Measurements from ENCODE around the gene MAPK8.

The MAPK8 gene

DNA sequence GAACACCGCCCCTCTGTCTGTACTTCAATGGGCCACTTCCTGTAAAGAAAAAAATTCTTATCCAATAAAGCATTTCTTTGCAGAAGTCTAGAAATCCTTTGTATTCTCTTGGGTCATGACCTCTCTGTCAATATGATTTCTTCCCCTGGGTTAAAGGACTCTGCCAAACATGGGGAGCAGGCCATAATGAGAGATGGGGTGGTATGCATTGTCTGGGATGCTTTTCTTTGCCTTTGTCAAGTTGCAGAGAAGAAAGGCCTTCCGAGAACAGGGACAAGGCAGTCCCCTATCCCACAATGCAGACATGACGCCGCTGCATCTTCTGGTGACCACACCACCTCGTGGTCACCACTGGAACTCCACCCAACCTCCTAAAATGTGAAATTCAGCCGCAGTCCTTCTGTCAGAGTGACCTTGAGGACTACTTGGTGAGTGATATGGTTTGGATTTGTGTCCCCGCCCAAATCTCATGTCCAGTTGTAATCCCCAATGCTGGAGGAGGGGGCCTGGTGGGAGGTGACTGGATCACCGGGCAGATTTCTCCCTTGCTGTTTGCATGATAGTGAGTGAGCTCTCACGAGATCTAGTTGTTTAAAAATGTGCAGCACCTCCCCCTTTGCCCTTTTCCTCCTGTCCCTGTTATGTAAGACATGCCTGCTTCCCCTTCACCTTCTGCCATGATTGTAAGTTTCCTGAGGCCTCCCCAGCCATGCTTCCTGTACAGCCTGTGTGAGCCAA, 16.8 kb upstream of the MAPK8 start:
- Histone ChIP-seq H3K4me1 (ENCODE audit: control insufficient read depth, insufficient read depth, low read length) (no peaks in the 10 kb centered on the region), H3K36me3 (ENCODE audit: control insufficient read depth in 2 of 2, insufficient read depth in 1 of 2, low read length in 2 of 2) (no peaks in the 10 kb centered on the region), H3K9me3 (ENCODE audit: control insufficient read depth, insufficient read depth, low read depth, low read length) (no peaks in the 10 kb centered on the region), H3K27ac (ENCODE audit: extremely low read depth, low read depth, low read length) (no peak overlapping the region), H3K4me3 (ENCODE audit: low read depth, low read length) (no peak overlapping the region)
- ChIA-PET CTCF (interaction anchor here (0.6 to 1.7 kb wide), 8 partner anchors 8 to 110 kb away, joined by 3 to 8 read pairs (median 3); no protein-coding TSS in a partner anchor), POLR2A (no interaction called here)
- no peak for TF ChIP-seq ZNF610 (tag by site-specific recombination; IDR thresholded peaks at IDR 0.05; ENCODE audit: borderline replicate concordance)
- TF ChIP-seq, protein P1, sequence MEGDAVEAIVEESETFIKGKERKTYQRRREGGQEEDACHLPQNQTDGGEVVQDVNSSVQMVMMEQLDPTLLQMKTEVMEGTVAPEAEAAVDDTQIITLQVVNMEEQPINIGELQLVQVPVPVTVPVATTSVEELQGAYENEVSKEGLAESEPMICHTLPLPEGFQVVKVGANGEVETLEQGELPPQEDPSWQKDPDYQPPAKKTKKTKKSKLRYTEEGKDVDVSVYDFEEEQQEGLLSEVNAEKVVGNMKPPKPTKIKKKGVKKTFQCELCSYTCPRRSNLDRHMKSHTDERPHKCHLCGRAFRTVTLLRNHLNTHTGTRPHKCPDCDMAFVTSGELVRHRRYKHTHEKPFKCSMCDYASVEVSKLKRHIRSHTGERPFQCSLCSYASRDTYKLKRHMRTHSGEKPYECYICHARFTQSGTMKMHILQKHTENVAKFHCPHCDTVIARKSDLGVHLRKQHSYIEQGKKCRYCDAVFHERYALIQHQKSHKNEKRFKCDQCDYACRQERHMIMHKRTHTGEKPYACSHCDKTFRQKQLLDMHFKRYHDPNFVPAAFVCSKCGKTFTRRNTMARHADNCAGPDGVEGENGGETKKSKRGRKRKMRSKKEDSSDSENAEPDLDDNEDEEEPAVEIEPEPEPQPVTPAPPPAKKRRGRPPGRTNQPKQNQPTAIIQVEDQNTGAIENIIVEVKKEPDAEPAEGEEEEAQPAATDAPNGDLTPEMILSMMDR (tag by site-specific recombination; IDR thresholded peaks at IDR 0.05): peak; percentile 64
- TF ChIP-seq ZNF777 (tag by site-specific recombination; IDR thresholded peaks at IDR 0.05; ENCODE audit: borderline replicate concordance): no peak
- TF ChIP-seq ZNF266 (tag by site-specific recombination; IDR thresholded peaks at IDR 0.05; ENCODE audit: low read depth): no peak
- no peak for TF ChIP-seq ZNF174 (tag by site-specific recombination; IDR thresholded peaks at IDR 0.05)
- no peak for TF ChIP-seq ZBTB17 (tag by site-specific recombination; IDR thresholded peaks at IDR 0.05)
- no peak for TF ChIP-seq EGR2 (tag by site-specific recombination; IDR thresholded peaks at IDR 0.05; ENCODE audit: low read depth)
- TF ChIP-seq ZXDB (tag by site-specific recombination; IDR thresholded peaks at IDR 0.05): 0 out of 2 replicates have a peak, but pooled peaks have one; percentile 18
- no peak for TF ChIP-seq ZNF530 (tag by site-specific recombination; IDR thresholded peaks at IDR 0.05; ENCODE audit: low read depth)
- peak; percentile 42; the same call in 1 of the 2 replicates for TF ChIP-seq ZNF76 (tag by site-specific recombination; IDR thresholded peaks at IDR 0.05; ENCODE audit: borderline replicate concordance, low read depth)
- TF ChIP-seq, protein P2, sequence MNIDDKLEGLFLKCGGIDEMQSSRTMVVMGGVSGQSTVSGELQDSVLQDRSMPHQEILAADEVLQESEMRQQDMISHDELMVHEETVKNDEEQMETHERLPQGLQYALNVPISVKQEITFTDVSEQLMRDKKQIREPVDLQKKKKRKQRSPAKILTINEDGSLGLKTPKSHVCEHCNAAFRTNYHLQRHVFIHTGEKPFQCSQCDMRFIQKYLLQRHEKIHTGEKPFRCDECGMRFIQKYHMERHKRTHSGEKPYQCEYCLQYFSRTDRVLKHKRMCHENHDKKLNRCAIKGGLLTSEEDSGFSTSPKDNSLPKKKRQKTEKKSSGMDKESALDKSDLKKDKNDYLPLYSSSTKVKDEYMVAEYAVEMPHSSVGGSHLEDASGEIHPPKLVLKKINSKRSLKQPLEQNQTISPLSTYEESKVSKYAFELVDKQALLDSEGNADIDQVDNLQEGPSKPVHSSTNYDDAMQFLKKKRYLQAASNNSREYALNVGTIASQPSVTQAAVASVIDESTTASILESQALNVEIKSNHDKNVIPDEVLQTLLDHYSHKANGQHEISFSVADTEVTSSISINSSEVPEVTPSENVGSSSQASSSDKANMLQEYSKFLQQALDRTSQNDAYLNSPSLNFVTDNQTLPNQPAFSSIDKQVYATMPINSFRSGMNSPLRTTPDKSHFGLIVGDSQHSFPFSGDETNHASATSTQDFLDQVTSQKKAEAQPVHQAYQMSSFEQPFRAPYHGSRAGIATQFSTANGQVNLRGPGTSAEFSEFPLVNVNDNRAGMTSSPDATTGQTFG (tag by site-specific recombination; IDR thresholded peaks at IDR 0.05; ENCODE audit: borderline replicate concordance): no peak
- TF ChIP-seq ZBTB20 (tag by site-specific recombination; IDR thresholded peaks at IDR 0.05): no peak
- TF ChIP-seq ZNF501 (tag by site-specific recombination; IDR thresholded peaks at IDR 0.05): 0 out of 2 replicates have a peak, but pooled peaks have one; percentile 31
- TF ChIP-seq ZNF2 (tag by site-specific recombination; IDR thresholded peaks at IDR 0.05): peak; percentile 90; the same call in 1 of the 2 replicates
- no peak for TF ChIP-seq ZNF223 (tag by site-specific recombination; IDR thresholded peaks at IDR 0.05)
- peak; percentile 51 for TF ChIP-seq ZNF654 (tag by site-specific recombination; IDR thresholded peaks at IDR 0.05; ENCODE audit: low read depth)
- no peak for TF ChIP-seq ZEB2 (tag by site-specific recombination; IDR thresholded peaks at IDR 0.05)
- no peak for TF ChIP-seq ZBTB1 (tag by site-specific recombination; IDR thresholded peaks at IDR 0.05)
- no peak for TF ChIP-seq SP7 (tag by site-specific recombination; IDR thresholded peaks at IDR 0.05)

DNA sequence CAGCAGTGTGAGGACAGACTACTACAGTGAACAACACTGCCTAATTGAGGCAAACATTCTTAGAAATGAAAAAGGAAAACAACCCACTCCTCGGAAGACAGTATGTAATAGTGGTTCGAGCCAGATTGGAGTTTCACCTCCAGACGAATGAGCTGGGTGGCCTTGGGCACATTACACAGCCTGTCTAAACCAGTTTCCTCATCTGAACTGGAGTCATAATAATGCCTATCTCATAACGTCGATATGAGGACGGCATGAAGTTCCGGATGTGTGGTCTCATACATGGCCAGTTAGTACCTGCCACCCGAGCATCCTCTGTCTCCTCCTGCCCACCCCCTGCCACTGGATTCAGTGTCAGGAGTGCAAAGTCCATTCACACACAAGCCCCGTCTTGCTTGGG, 16.2 kb upstream of the MAPK8 start:
- POLR2A ChIA-PET: no interaction called here
- H3K27ac ChIP-seq (ENCODE audit: extremely low read depth, low read depth, low read length): no peak overlapping the region
- CTCF ChIA-PET: interaction anchor here (0.7 to 1.2 kb wide), 5 partner anchors 20 to 74 kb away, joined by 3 to 8 read pairs (median 4); no protein-coding TSS in a partner anchor

More for the DNA sequence above, 16.2 kb upstream of the MAPK8 start:
- no peaks in the 10 kb centered on the region for H3K36me3 ChIP-seq (ENCODE audit: control insufficient read depth in 2 of 2, insufficient read depth in 1 of 2, low read length in 2 of 2)
- TF ChIP-seq, protein P3, sequence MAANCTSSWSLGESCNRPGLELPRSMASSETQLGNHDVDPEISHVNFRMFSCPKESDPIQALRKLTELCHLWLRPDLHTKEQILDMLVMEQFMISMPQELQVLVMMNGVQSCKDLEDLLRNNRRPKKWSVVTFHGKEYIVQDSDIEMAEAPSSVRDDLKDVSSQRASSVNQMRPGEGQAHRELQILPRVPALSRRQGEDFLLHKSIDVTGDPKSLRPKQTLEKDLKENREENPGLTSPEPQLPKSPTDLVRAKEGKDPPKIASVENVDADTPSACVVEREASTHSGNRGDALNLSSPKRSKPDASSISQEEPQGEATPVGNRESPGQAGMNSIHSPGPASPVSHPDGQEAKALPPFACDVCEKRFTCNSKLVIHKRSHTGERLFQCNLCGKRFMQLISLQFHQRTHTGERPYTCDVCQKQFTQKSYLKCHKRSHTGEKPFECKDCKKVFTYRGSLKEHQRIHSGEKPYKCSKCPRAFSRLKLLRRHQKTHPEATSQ (tag by site-specific recombination; IDR thresholded peaks at IDR 0.05): no peak
- TF ChIP-seq KLF1 (tag by site-specific recombination; IDR thresholded peaks at IDR 0.05) (no peak), ZNF394 (tag by site-specific recombination; IDR thresholded peaks at IDR 0.05; ENCODE audit: borderline replicate concordance) (no peak)
- TF ChIP-seq, protein P4, sequence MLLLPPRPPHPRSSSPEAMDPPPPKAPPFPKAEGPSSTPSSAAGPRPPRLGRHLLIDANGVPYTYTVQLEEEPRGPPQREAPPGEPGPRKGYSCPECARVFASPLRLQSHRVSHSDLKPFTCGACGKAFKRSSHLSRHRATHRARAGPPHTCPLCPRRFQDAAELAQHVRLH (tag by site-specific recombination; IDR thresholded peaks at IDR 0.05): no peak
- H3K9me3 ChIP-seq (ENCODE audit: control insufficient read depth, insufficient read depth, low read depth, low read length): no peaks in the 10 kb centered on the region
- no peaks in the 10 kb centered on the region for H3K4me1 ChIP-seq (ENCODE audit: control insufficient read depth, insufficient read depth, low read length)
- H3K4me3 ChIP-seq (ENCODE audit: low read depth, low read length): no peak overlapping the region

Data from HEK293 (cell line).